Spinal cord (tissue), 10 donors: ENCODE results near the gene PAX7. TPM values are rescaled to one million over a fixed set of nuclear protein-coding genes. Genes with fewer than 3 reads are reported as not detected.
"Not testable (repeated sequence)": the region's sequence is repeated elsewhere in the genome, so short reads cannot be mapped to it uniquely, and the experiment has no call there.

Experiments used
- DNase-seq, 6 donors: peaks; one replicate each; pipeline versions ENCODE4 v3.0.0 to v3.0.0-alpha.2; 2013 to 2015; ENCODE audit warnings: low spot score in 6 of 6, low read depth in 4 of 6
- H3K27ac ChIP-seq: one replicate; pipeline ENCODE4 v1.5.1; 2013; ENCODE audit warnings: low read depth, low read length, control low read depth
- H3K27me3 ChIP-seq: one replicate; pipeline ENCODE4 v1.6.1; 2013; ENCODE audit warnings: low read length; ENCODE audit not compliant: control insufficient read depth, insufficient read depth
- H3K36me3 ChIP-seq: one replicate; pipeline ENCODE4 v1.6.1; 2013; ENCODE audit warnings: low read length; ENCODE audit not compliant: control insufficient read depth, insufficient read depth
- H3K4me1 ChIP-seq: one replicate; pipeline ENCODE4 v1.6.1; 2013; ENCODE audit warnings: low read length; ENCODE audit not compliant: control insufficient read depth, insufficient read depth
- H3K4me3 ChIP-seq: one replicate; pipeline ENCODE4 v1.5.1; 2013; ENCODE audit warnings: low read depth, low read length, control low read depth
- H3K9me3 ChIP-seq: one replicate; pipeline ENCODE4 v1.6.1; 2013; ENCODE audit warnings: low read length; ENCODE audit not compliant: control insufficient read depth, insufficient read depth
- WGBS: methylation state at CpG from one replicate; pipeline ENCODE4 v1.1.5; 2013; ENCODE audit warnings: missing lambda C conversion rate; ENCODE audit not compliant: insufficient coverage; 5-methylcytosine and 5-hydroxymethylcytosine counted together
- long read RNA-seq, 4 donors: transcript quantifications; one replicate each; lab custom pipeline, GENCODE V29; 2026
- polyA plus RNA-seq, 2 donors: library from polyadenylated mRNA; unstranded; fragments of 120-200 nt; gene quantifications; one replicate each; pipeline ENCODE4 v1.2.1, GENCODE V29; 2013; ENCODE audit not compliant: insufficient read length in 2 of 2
- total RNA-seq, 2 donors: library from RNA; depleted of rRNA in 1 of 2; stranded (reverse); fragments of 120-200 nt in 1 of 2; fragments of >200 nt in 1 of 2; gene quantifications; one replicate each; pipeline versions ENCODE4 v1.2.3 to v1.2.4, GENCODE V29; 2013 to 2014
- donor health status: healthy.

Gene PAX7
- total RNA-seq (1 to 10 TPM; 1.5 to 2.0 TPM), polyA plus RNA-seq (1 to 10 TPM; 4.8 to 6.1 TPM)
- long read RNA-seq, donor 1, result 0 reads
- long read RNA-seq, donor 2, result 0 reads
- long read RNA-seq, donor 3, result 0 reads
- long read RNA-seq, donor 4, result 0 reads

- DNase-seq, result peak in 2 of 6 donors; percentile 50 to 57
These were observed at the start of gene PAX7 for GRCh38 chr1:18630511-18631495. Gene PAX7, plus strand, starts transcription at chr1:18630846. Its CDS starts 758 bp downstream, at chr1:18631604.

GRCh38 chr1:18581420-18581880 lies 49.2 kb upstream of the PAX7 start:
- H3K4me3 ChIP-seq, result no peak overlapping the region
- H3K27ac ChIP-seq, result no peak overlapping the region
- H3K9me3 ChIP-seq, result no peaks in the 10 kb centered on the region
- WGBS, result 1% methylated on average over 9 of the region's 17 CpGs
- peak in 2 of 6 donors; percentile 57 to 74 for DNase-seq
- no peaks in the 10 kb centered on the region for H3K36me3 ChIP-seq
- H3K27me3 ChIP-seq, result no peaks in the 10 kb centered on the region
- H3K4me1 ChIP-seq, result peaks cover 9% of the 10 kb centered on the region

More at GRCh38 chr1:18630511-18631495, at the start of gene PAX7:
- Histone ChIP-seq H3K4me3 (peak within 1 kb of the TSS; percentile 33), H3K36me3 (peaks cover 3% of the 10 kb centered on the region), H3K27ac (peak within 1 kb of the TSS; percentile 47), H3K4me1 (peaks cover 45% of the 10 kb centered on the region), H3K27me3 (peaks cover 82% of the 10 kb centered on the region), H3K9me3 (no peaks in the 10 kb centered on the region)
- under 1% methylated on average over 35 of the region's 70 CpGs for WGBS

GRCh38 chr1:18582890-18583289 lies 47.8 kb upstream of the PAX7 start:
- WGBS, result 89% methylated on average over 1 of the region's 5 CpGs
- no peak overlapping the region for H3K4me3 ChIP-seq
- DNase-seq, result no peak
- no peaks in the 10 kb centered on the region for H3K9me3 ChIP-seq
- H3K27me3 ChIP-seq, result no peaks in the 10 kb centered on the region
- H3K4me1 ChIP-seq, result peaks cover 9% of the 10 kb centered on the region
- no peaks in the 10 kb centered on the region for H3K36me3 ChIP-seq
- no peak overlapping the region for H3K27ac ChIP-seq

- Histone ChIP-seq H3K27me3 (no peaks in the 10 kb centered on the region), H3K4me1 (peaks cover 9% of the 10 kb centered on the region), H3K36me3 (no peaks in the 10 kb centered on the region), H3K27ac (no peak overlapping the region), H3K4me3 (no peak overlapping the region), H3K9me3 (no peaks in the 10 kb centered on the region)
- WGBS, result 49% methylated on average over 4 of the region's 7 CpGs
- DNase-seq, result peak in 2 of 6 donors; percentile 34 to 58
These were observed 47.2 kb upstream of the PAX7 start for GRCh38 chr1:18583326-18583941.

- not testable (repeated sequence) for H3K4me3 ChIP-seq, DNase-seq, H3K27ac ChIP-seq, H3K36me3 ChIP-seq, H3K4me1 ChIP-seq, H3K27me3 ChIP-seq, H3K9me3 ChIP-seq
- WGBS, result 100% methylated on average over 2 of the region's 4 CpGs
These were observed 44.6 kb upstream of the PAX7 start for GRCh38 chr1:18586016-18586415.

GRCh38 chr1:18588093-18588492 lies 42.6 kb upstream of the PAX7 start:
- no peak for DNase-seq
- Histone ChIP-seq H3K36me3 (no peaks in the 10 kb centered on the region), H3K27me3 (no peaks in the 10 kb centered on the region), H3K4me3 (no peak overlapping the region), H3K4me1 (peaks cover 6% of the 10 kb centered on the region), H3K27ac (no peak overlapping the region), H3K9me3 (no peaks in the 10 kb centered on the region)
- no CpG with 5 or more reads among the region's 9 CpGs for WGBS

- no CpG with 5 or more reads among the region's 1 CpG for WGBS
- Histone ChIP-seq H3K36me3 (no peaks in the 10 kb centered on the region), H3K27ac (no peak overlapping the region), H3K4me1 (peaks cover 3% of the 10 kb centered on the region), H3K9me3 (no peaks in the 10 kb centered on the region), H3K4me3 (no peak overlapping the region), H3K27me3 (no peaks in the 10 kb centered on the region)
- DNase-seq, result no peak
These were observed 38.3 kb upstream of the PAX7 start for GRCh38 chr1:18592368-18592767.

GRCh38 chr1:18597160-18598042 lies 33.2 kb upstream of the PAX7 start:
- no peaks in the 10 kb centered on the region for H3K9me3 ChIP-seq
- H3K4me3 ChIP-seq, result no peak overlapping the region
- peak in 3 of 6 donors; percentile 43 to 86 (median 79) for DNase-seq
- no peaks in the 10 kb centered on the region for H3K36me3 ChIP-seq
- no peak overlapping the region for H3K27ac ChIP-seq
- peaks cover 2% of the 10 kb centered on the region for H3K27me3 ChIP-seq
- WGBS, result 23% methylated on average over 19 of the region's 20 CpGs
- peaks cover 21% of the 10 kb centered on the region for H3K4me1 ChIP-seq

- no peaks in the 10 kb centered on the region for H3K36me3 ChIP-seq
- WGBS, result 15% methylated on average over 10 of the region's 12 CpGs
- H3K9me3 ChIP-seq, result no peaks in the 10 kb centered on the region
- H3K4me1 ChIP-seq, result peaks cover 21% of the 10 kb centered on the region
- peak in 5 of 6 donors; percentile 45 to 83 (median 68) for DNase-seq
- H3K27me3 ChIP-seq, result peaks cover 2% of the 10 kb centered on the region
- H3K4me3 ChIP-seq, result no peak overlapping the region
- peak overlapping the region; percentile 3 for H3K27ac ChIP-seq
These were observed 31.6 kb upstream of the PAX7 start for GRCh38 chr1:18599086-18599485.
